Right renal cortex interstitium (tissue), 3 donors: ENCODE results near the gene VPS11. TPM values are rescaled to one million over a fixed set of nuclear protein-coding genes. Genes with fewer than 3 reads are reported as not detected.
"Not testable (repeated sequence)": the region's sequence is repeated elsewhere in the genome, so short reads cannot be mapped to it uniquely, and the experiment has no call there.

Source experiments
- DNase-seq, 3 donors: peaks; one replicate each; pipeline ENCODE4 v3.0.0-alpha.2; 2013; ENCODE audit warnings: low read depth in 3 of 3, low spot score in 2 of 3
- polyA plus RNA-seq, 3 donors: library from polyadenylated mRNA; unstranded; fragments of 120-200 nt; gene quantifications; one replicate each; pipeline ENCODE4 v1.2.1, GENCODE V29; 2013; ENCODE audit not compliant: insufficient read length in 3 of 3

VPS11 gene
- polyA plus RNA-seq, 3 donors, result 52.2 to 59.8 (median 54.6) TPM

DNA sequence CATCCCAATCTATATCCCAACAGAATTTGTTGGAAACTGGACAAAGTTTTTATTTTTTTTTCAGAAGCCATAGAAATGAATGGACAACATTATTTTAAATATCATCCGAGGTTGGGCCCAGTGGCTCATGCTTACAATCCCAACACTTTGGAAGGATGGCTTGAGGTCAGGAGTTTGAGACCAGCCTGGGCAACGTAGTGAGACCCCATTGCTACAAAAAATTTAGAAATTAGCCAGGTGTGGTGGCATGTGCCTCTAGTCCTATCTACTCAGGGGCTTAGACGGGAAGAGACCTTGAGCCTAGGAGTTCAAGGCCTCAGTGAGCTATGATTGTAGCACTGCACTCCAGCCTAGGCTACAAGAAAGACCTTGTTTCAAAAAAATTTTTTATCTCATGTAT is 32.8 kb upstream of the VPS11 start:
- DNase-seq, result no peak

DNA sequence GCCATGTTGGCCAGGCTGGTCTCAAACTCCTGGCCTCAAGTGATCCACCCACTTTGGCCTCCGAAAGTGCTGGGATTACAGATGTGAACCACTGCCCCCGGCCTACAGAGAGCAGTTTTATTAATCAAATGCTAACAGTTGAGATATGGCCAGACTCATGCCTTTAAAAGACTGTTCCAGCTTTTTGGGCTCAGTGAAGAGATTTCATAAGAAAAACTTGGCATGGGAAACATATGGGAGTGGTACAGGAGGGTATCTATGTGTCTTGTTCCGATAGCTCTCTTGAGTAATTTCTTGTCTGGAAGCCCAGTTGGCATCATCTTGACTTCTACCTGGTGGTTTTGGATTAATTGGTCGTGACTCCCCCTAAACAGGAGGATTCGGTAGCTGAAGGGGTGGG is 28.7 kb upstream of the VPS11 start:
- no peak for DNase-seq

- DNase-seq, result not testable (repeated sequence)
These were observed 28.1 kb upstream of the VPS11 start for GRCh38 chr11:119039471-119039870.

GRCh38 chr11:119041821-119042514 is 25.6 kb upstream of the VPS11 start:
- no peak for DNase-seq

GRCh38 chr11:119042927-119043326 is 24.7 kb upstream of the VPS11 start:
- DNase-seq, result no peak

GRCh38 chr11:119044708-119045107 is 22.9 kb upstream of the VPS11 start:
- no peak for DNase-seq

DNA sequence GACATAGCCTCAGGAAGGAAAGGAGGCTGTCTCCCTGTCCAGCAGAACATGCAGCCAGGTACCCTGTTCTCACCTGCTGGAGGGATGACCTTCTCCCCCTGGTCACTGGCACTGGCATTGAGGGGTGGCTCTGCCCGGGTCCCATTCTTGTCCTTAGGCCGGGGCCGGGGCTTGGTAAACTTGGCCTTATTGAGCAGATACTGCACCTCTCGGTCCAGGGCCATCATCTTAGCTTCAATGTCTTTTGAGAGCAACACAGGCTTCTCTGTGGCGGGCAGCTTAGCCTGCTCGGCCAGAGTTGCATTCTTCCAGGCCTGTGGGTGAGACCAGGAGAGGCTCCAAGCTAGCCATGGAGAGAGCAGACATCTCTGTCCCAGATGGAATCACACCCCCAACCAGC is 21.1 kb upstream of the VPS11 start:
- DNase-seq, result no peak

DNA sequence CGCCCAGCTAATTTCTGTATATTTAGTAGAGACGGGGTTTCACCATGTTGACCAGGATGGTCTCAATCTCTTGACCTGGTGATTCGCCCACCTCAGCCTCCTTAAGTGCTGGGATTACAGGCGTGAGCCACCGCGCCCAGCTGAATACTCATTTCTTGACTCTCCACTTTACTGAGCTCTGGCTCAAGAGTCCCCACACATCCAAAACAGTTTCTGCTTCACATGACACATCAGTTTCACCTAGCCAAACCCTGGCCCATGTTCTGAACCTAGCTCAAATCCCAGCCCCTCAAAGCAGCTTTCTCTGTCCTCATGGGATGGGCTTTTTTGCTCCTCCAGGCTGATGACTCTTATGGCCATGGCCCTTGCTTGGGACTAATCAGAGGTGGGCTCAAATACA is 20.4 kb upstream of the VPS11 start:
- no peak for DNase-seq

DNA sequence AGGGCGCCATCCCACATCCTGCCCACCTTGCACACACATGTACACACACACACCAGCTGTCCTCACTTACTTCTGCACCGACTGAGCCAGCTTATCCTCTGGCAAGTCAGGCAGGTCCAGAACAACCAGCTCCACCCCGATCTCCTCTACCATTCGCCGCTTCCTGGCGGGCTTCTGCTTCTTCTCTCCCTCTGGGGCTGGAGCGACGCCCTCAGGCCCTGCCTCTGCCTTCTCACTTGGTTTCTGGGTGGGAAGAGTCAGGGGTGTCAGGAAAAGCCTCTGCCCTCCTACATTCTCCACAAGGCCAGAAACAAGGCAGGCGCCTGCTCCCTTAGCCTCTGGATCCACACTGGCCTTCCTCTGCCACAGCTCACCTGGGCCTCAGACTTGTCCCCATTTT is 19.0 kb upstream of the VPS11 start:
- no peak for DNase-seq

GRCh38 chr11:119049081-119049480 is 18.5 kb upstream of the VPS11 start:
- DNase-seq, result no peak

DNA sequence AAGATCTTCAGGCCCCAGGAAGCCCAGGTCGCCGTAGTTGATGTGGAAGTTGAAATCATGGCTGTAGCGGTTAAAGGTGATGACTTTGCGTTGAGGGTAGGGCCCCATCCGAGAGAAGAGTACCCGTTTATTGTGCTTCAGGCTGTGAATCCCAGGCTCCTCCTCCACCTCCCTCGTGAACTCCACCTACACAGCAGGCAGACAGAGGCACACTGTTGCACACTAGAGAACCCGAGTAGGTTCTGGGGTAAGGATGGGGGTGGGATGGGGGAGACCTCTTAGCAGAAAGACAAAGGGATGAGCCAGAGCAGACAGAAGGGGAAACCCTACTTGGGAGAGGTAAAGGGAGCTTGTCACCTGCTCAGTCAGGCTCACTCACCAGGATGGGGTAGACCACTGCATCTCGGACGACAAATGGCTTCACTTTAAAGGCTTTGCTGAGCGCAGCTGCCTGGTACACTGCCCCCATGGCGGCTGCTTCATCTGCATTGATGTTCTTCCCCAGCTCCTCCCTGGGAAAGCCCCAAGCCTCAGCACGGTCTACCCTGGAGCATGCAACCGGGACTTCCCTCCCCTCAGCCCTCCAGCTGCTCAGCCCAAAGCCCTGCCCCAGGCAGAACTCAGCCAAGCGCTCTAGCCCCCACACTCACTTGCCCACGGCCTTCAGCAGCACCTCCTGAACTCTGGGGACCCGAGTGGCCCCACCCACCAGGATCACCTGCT is 16.0 kb upstream of the VPS11 start:
- no peak for DNase-seq

DNA sequence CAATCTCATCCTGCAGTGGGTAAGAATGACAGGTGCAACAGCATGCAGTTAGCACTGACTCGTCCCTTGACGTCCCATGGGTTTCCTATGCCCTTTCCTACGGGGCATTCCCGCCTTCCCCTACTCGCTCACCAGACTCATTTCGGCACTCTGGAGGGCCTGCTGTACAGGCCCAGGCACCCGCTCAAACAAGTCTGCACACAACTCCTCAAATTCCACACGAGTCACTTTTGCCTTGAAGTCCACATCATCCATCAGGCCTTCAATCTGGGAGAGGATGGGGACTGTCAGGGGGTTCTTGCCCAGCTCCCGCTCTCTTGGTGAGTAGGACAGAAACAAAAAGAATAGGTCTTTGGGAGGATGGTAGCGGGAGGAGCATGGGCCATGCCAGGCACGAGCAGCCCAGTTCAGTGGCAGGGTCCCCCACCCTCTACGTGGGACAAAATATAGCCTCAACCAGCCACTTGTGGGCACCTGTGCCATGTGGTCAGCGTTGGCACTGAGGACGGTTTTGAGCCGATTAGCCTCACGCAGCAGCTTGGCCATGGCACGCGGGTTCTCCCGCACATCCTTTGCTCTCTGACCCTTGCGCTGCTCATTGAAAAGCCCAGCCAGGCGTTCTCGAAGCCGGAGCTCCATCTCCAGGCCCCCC is 15.3 kb upstream of the VPS11 start:
- no peak for DNase-seq

DNA sequence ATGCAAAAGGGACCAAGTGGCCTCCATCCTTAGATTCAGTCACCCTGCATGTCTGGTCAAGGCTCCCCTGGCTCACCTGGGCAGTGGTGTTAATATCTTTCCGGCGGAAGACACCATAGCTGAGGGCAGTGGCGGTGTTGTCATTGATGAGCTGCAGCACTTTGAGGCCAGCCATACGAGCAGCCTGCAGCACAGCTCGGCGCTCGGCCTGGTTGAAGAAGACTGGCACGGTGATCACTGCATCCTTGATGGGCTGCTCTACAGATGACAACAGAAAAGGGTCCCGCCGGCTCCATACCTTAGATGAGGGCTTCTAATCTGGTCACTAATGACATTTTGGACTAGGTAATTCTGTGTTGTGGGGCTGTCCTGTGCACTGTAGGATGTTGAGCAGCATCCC is 13.2 kb upstream of the VPS11 start:
- DNase-seq, result no peak

DNA sequence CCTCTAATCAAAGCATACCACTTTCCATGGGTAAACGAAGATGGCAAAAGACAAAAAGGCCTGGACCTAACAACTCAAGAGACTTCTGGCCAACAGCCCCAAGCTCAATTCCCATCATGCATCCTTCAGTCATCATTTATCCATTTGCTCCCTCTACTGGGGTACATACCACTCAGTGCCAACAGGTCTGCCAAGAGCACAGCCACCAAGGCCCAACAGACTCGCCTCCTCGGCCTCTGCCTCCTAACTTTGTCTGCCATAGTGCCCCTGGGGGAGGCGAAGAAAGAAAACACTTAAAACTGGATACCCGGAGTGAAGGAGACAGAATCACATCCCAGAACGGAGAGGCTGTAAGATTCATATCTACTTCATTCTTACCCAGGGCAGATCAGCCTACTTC is 11.7 kb upstream of the VPS11 start:
- no peak for DNase-seq

GRCh38 chr11:119056421-119056999 is 11.1 kb upstream of the VPS11 start:
- DNase-seq, result no peak

- peak; percentile 73 to 92 (median 91) for DNase-seq
These were observed 10.4 kb upstream of the VPS11 start, which contains the start of gene HYOU1 for GRCh38 chr11:119057000-119057769. Gene HYOU1, minus strand, starts transcription at chr11:119057205. Its CDS starts 1,045 bp downstream, at chr11:119056160.

- not testable (repeated sequence) for DNase-seq
These were observed 8.5 kb upstream of the VPS11 start for GRCh38 chr11:119059128-119059527.

DNA sequence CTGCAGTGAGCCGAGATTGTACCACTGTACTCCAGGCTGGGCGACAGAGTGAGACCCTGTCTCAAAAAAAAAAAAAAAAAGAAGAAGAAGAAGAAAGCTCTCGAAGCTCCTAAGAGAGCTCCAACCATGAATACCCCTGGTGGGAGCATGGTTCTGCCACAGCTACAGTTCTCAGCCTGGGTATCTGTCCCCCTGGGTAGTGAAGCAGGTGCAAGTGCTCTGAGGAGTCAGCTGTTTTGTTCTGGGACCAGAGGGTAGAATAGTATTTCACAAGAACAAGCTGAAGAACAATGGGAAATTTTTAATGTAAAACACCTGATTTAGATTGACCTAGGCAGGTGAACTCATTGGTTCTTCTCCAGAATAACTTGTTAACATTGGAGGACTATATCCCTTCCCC is 6.4 kb upstream of the VPS11 start:
- DNase-seq, result no peak

GRCh38 chr11:119062779-119063178 is 4.8 kb upstream of the VPS11 start:
- no peak for DNase-seq

DNA sequence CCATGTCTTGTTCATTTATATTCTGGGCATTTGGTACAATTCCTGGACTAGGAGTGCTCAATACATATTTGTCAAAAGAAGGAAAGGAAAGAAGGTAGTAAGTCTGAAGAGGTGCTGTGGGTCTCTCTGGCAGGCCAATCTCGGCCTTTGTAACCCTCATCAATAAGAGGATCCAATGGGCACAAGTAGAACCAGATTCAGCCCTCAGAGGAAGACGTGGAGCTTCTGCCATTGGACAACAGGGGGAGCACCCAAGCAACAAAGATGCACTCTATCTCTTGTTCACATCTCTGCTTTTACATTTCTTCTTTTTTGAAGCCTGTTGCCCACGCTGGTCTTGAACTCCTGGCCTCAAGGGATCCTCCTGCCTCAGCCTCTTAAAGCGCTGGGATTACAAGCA is 2.2 kb upstream of the VPS11 start:
- DNase-seq, result no peak

DNA sequence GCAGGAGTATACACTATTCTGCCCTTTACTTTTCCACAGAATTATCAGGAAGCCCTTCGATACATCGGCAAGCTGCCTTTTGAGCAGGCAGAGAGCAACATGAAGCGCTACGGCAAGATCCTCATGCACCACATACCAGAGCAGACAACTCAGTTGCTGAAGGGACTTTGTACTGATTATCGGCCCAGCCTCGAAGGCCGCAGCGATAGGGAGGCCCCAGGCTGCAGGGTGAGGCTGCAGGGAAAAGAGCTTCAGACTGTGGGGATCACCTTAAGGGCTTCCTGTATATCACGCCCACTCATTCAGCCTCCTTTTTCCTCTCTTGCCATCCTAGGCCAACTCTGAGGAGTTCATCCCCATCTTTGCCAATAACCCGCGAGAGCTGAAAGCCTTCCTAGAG is 10.2 kb downstream of the VPS11 start:
- no peak for DNase-seq
